HCT116 (cell line): Measurements from ENCODE around the gene UPK2. TPM values are rescaled to one million over a fixed set of nuclear protein-coding genes. Genes with fewer than 3 reads are reported as not detected.

ENCODE experiments used
- ATAC-seq: fragments of 200-7000 bp; cut with Tn5 transposase; 2 replicates; pipeline ENCODE4 v1.9.1; 2020; ENCODE audit warnings: mild to moderate bottlenecking, moderate library complexity
- BruUV-seq: library from RNA; stranded (reverse); fragments of 400-500 nt; replicated peaks from 2 replicates; lab custom pipeline; 2021; lab: Mats Ljungman, UMichigan
- CTCF ChIA-PET: fragments of 300-600 bp; sonication (Branson Sonifier 250); formaldehyde crosslinking; loops from one replicate; lab custom pipeline; 2021; ENCODE audit warnings: antibody characterized with exemption; lab: Charles Lee
- POLR2A ChIA-PET: fragments of 300-600, 350-600 bp; sonication (Branson Sonifier 250); formaldehyde crosslinking; loops from one replicate; lab custom pipeline; 2021; ENCODE audit warnings: antibody characterized with exemption; lab: Charles Lee
- RAD21 ChIA-PET, 2 experiments: fragments of 300-600 bp; sonication (Branson Sonifier 250); formaldehyde crosslinking; loops; one replicate each; lab custom pipeline; 2023; ENCODE audit warnings: low total read pairs in 2 of 2; ENCODE audit not compliant: uncharacterized antibody in 2 of 2, unreplicated experiment in 2 of 2, low non-redundant PET in 1 of 2; lab: Charles Lee
- DNase-seq: peaks from one replicate; pipeline ENCODE4 v3.0.0-alpha.2; 2010; ENCODE audit warnings: low read depth, low spot score
- H2AFZ ChIP-seq: fragments of 200-600 bp; shearing (Covaris generic), sonication (generic); 2 replicates; pipeline ENCODE4 v1.6.1; 2017; ENCODE audit warnings: low read depth, mixed run types, mixed read lengths, antibody characterized with exemption, low read length; ENCODE audit not compliant: poor library complexity, severe bottlenecking
- H3K27ac ChIP-seq: 2 replicates; pipeline ENCODE4 v1.5.1; 2012; ENCODE audit warnings: low read depth, low read length
- H3K27me3 ChIP-seq: fragments of 200-600 bp; sonication (generic); 2 replicates; pipeline ENCODE4 v1.6.1; 2016; ENCODE audit warnings: mixed run types, low read length, mixed read lengths; ENCODE audit not compliant: insufficient read depth
- H3K36me3 ChIP-seq, 2 experiments: fragments of 200-500 bp in 1 of 2; fragments of 200-600 bp in 1 of 2; sonication (Bioruptor generic) in 1 of 2; sonication (generic) in 1 of 2; 2 replicates each; pipeline versions ENCODE4 v1.5.1 to v1.6.1; 2014 to 2016; ENCODE audit warnings: low read length in 2 of 2, inconsistent platforms in 1 of 2, mixed read lengths in 1 of 2, mixed run types in 1 of 2; ENCODE audit not compliant: insufficient read depth in 2 of 2, control insufficient read depth in 1 of 2
- H3K4me1 ChIP-seq, 2 experiments: fragments of 200-600 bp in 1 of 2; sonication (generic) in 1 of 2; 2 replicates each; pipeline versions ENCODE4 v1.5.1 to v1.6.1; 2012 to 2017; ENCODE audit warnings: low read length in 2 of 2, inconsistent platforms in 1 of 2, mild to moderate bottlenecking in 1 of 2, mixed read lengths in 1 of 2, mixed run types in 1 of 2, moderate library complexity in 1 of 2; ENCODE audit not compliant: insufficient read depth in 2 of 2, control insufficient read depth in 1 of 2
- H3K4me2 ChIP-seq: fragments of 200-600 bp; sonication (generic); 2 replicates; pipeline ENCODE4 v1.6.1; 2017; ENCODE audit warnings: mixed run types, low read length, mixed read lengths
- H3K4me3 ChIP-seq, 2 experiments: fragments of 200-600 bp in 1 of 2; sonication (generic) in 1 of 2; replicated peaks in 1 of 2; 2 replicates each; pipeline ENCODE4 v1.5.1; 2011 to 2016; ENCODE audit warnings: low read length in 2 of 2, control low read depth in 1 of 2, low read depth in 1 of 2, mild to moderate bottlenecking in 1 of 2, mixed read lengths in 1 of 2, mixed run types in 1 of 2
- H3K79me2 ChIP-seq: fragments of 200-600 bp; sonication (generic); 2 replicates; pipeline ENCODE4 v1.6.1; 2017; ENCODE audit warnings: mild to moderate bottlenecking, mixed run types, low read length, moderate library complexity, mixed read lengths; ENCODE audit not compliant: insufficient read depth
- H3K9ac ChIP-seq: fragments of 200-600 bp; sonication (generic); 2 replicates; pipeline ENCODE4 v1.6.1; 2016; ENCODE audit warnings: low read length, mixed read lengths
- H3K9me2 ChIP-seq: fragments of 200-600 bp; sonication (generic), shearing (Covaris generic); 2 replicates; pipeline ENCODE4 v1.6.1; 2017; ENCODE audit warnings: mixed run types, mild to moderate bottlenecking, moderate library complexity; ENCODE audit not compliant: insufficient read depth
- H3K9me3 ChIP-seq, 2 experiments: fragments of 200-500 bp in 1 of 2; fragments of 200-600 bp in 1 of 2; sonication (Bioruptor generic) in 1 of 2; sonication (generic) in 1 of 2; 2 replicates each; pipeline ENCODE4 v1.6.1; 2014 to 2017; ENCODE audit warnings: low read length in 2 of 2, mixed read lengths in 2 of 2, inconsistent platforms in 1 of 2, low read depth in 1 of 2, mild to moderate bottlenecking in 1 of 2, mixed run types in 1 of 2, moderate library complexity in 1 of 2; ENCODE audit not compliant: control insufficient read depth in 1 of 2, insufficient read depth in 1 of 2
- H4K20me1 ChIP-seq: fragments of 200-600 bp; sonication (generic), shearing (Covaris generic); 2 replicates; pipeline ENCODE4 v1.6.1; 2017; ENCODE audit warnings: mixed run types, mild to moderate bottlenecking, moderate library complexity; ENCODE audit not compliant: insufficient read depth
- CBX3 ChIP-seq: IDR thresholded peaks from 2 replicates; pipeline ENCODE4 v1.6.1; 2012; ENCODE audit warnings: low read depth
- CEBPB ChIP-seq: IDR thresholded peaks from 2 replicates; pipeline ENCODE4 v1.6.1; 2012; ENCODE audit warnings: low read depth
- CTCF ChIP-seq, 3 experiments: fragments of 200-600 bp in 1 of 3; sonication (generic) in 1 of 3; IDR thresholded peaks in 2 of 3; conservative IDR thresholded peaks in 1 of 3; 2 replicates each; pipeline ENCODE4 v1.5.1; 2012 to 2017; ENCODE audit warnings: low read depth in 2 of 3, low read length in 2 of 3, antibody characterized with exemption in 1 of 3, borderline replicate concordance in 1 of 3, control low read depth in 1 of 3, mild to moderate bottlenecking in 1 of 3, mixed read lengths in 1 of 3, mixed run types in 1 of 3, moderate library complexity in 1 of 3; ENCODE audit not compliant: insufficient read depth in 1 of 3
- EZH2 ChIP-seq: fragments of 200-600 bp; sonication (generic); IDR thresholded peaks from 2 replicates; pipeline ENCODE4 v1.6.1; 2017; ENCODE audit warnings: antibody characterized with exemption, mixed run types
- POLR2AphosphoS5 ChIP-seq: IDR thresholded peaks from 2 replicates; pipeline ENCODE4 v1.6.1; 2011; ENCODE audit warnings: mild to moderate bottlenecking, low read depth, low read length, moderate library complexity
- YY1 ChIP-seq: IDR thresholded peaks from 2 replicates; pipeline ENCODE4 v1.6.1; 2011; ENCODE audit warnings: low read length, low read depth, moderate library complexity, mild to moderate bottlenecking; ENCODE audit not compliant: insufficient replicate concordance; ENCODE audit errors: extremely low read depth
- intact Hi-C: fragments of 100-400 bp; cut with micrococcal nuclease; formaldehyde crosslinking; loops from 2 replicates; pipeline ENCODE4 v1.10.0; 2022
- total RNA-seq: library from RNA; stranded (reverse); gene quantifications from one replicate; pipeline ENCODE4 v1.2.1, GENCODE V29; 2021; ENCODE audit not compliant: unreplicated experiment

UPK2 gene
- total RNA-seq, 1 experiment from 2014 or later = 0.42 TPM

DNA sequence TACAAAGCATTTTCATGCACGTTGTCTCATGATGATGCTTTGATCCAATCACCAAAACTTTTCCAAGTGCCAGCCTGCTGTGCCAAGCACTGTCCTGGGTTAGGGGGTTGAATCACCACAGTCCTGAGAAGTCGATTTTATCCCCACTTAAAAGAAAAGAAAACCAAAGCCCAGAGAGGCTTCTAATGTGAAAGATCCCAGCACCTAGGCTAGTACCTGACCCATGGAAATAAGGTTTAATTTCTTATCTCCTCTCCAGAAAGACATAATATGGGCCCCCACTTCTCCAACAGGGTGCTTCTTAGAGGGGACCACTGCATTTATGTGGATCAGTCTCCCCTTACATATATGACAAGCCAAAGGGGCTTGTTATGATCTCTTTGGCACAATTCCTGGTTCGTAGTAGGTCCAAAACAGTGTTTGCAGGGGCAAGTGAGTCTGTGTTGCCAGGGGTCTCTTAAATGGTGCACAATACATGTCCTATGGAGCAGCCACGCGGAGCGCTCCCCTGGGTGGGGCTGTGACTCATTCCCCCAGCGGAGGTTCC lies 28.5 kb upstream of the UPK2 start:
- H3K27ac ChIP-seq = peak overlapping the region; percentile 100
- DNase-seq (no peak), ATAC-seq (no peak)
- no peaks in the 10 kb centered on the region for H3K27me3 ChIP-seq
- no peaks in the 10 kb centered on the region for H4K20me1 ChIP-seq
- H2AFZ ChIP-seq = no peak overlapping the region
- no peaks in the 10 kb centered on the region for H3K9me3 ChIP-seq
- H3K4me1 ChIP-seq = peaks cover 46 to 82% of the 10 kb centered on the region in 2 experiments
- BruUV-seq = no TSS peak
- peak overlapping the region; percentile 95 for H3K9ac ChIP-seq
- H3K79me2 ChIP-seq = peaks cover 29% of the 10 kb centered on the region
- intact Hi-C loops = loop anchor here (1.0 to 2.0 kb wide), 3 partner anchors 15 to 137 kb away; partner anchors contain the start of gene DDX6
- peak overlapping the region; percentile 73 to 75 for H3K4me3 ChIP-seq
- POLR2A ChIA-PET = interaction anchor here (1.1 to 1.7 kb wide), 3 partner anchors 11 to 135 kb away, joined by 3 to 6 read pairs (median 5); no protein-coding TSS in a partner anchor
- H3K36me3 ChIP-seq = no peaks in the 10 kb centered on the region; a peak in 1 of 4 replicates
- no peaks in the 10 kb centered on the region for H3K9me2 ChIP-seq
- CTCF ChIA-PET = interaction anchor here (0.6 to 6.6 kb wide), 7 partner anchors 9 to 238 kb away, joined by 3 to 150 read pairs (median 6); no protein-coding TSS in a partner anchor
- RAD21 ChIA-PET = interaction anchor here (0.6 to 1.3 kb wide), 7 partner anchors 10 to 238 kb away, joined by 3 to 13 read pairs (median 4); no protein-coding TSS in a partner anchor
- no peak for TF ChIP-seq CBX3
- peak overlapping the region; percentile 100 for H3K4me2 ChIP-seq

DNA sequence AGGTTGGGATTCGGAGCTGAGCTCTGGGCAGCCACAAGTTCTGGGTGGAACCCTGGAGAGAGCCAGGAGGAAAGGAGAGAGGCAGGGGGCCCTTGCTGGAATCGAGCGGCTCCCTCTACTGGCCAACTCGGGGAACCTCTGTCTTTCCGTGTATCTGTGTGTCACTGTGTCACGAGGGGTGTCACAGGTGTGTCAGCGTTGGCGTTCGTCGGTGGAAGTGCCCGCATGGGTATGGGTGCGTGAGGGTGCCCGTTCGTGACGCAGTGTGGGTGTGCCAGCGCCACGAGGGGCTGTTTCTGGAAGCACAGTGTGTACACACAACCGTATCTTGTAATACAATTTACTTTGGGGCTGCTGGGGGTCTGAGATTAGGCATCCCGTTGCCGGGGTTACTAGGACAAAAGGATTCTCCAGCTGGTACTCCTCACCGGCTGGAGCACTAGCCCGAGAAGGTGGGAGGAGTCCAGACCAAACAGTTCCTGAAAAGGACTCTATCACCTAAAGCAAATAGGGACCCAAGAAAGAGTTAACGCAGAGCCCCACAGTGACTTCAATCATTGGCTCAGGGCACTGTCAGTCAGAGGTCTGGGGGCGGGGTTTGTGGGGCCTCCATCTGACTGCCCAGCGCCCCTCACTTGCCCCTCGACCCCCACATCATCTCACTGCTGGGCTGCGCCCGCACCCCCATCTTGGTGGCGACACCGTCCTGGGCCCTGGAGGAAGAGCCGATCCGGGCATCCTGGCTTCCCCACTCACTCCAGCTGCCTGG lies 27.8 kb upstream of the UPK2 start:
- Histone ChIP-seq H4K20me1 (no peaks in the 10 kb centered on the region), H3K9ac (peak overlapping the region; percentile 95), H3K27ac (peak overlapping the region; percentile 100), H3K4me2 (peak overlapping the region; percentile 100), H3K27me3 (no peaks in the 10 kb centered on the region), H3K9me3 (no peaks in the 10 kb centered on the region), H3K4me1 (peaks cover 42 to 82% of the 10 kb centered on the region in 2 experiments), H3K36me3 (no peaks in the 10 kb centered on the region; a peak in 1 of 4 replicates), H3K79me2 (peaks cover 22% of the 10 kb centered on the region), H3K4me3 (peak overlapping the region; percentile 73 to 75), H3K9me2 (no peaks in the 10 kb centered on the region), H2AFZ (no peak overlapping the region)
- intact Hi-C loops = loop anchor here (1.0 to 2.0 kb wide), 3 partner anchors 16 to 137 kb away; partner anchors contain the start of gene DDX6
- no TSS peak for BruUV-seq
- ChIA-PET POLR2A (interaction anchor here (1.1 to 1.7 kb wide), 4 partner anchors 11 to 136 kb away, joined by 3 to 6 read pairs (median 4); no protein-coding TSS in a partner anchor), CTCF (interaction anchor here (0.6 to 6.6 kb wide), 7 partner anchors 10 to 238 kb away, joined by 3 to 150 read pairs (median 6); no protein-coding TSS in a partner anchor), RAD21 (interaction anchor here (0.6 to 1.3 kb wide), 7 partner anchors 11 to 238 kb away, joined by 3 to 13 read pairs (median 4); no protein-coding TSS in a partner anchor)
- ATAC-seq (peak; percentile 68), DNase-seq (peak; percentile 96)
- TF ChIP-seq CEBPB (no peak), POLR2AphosphoS5 (peak; percentile 13; the same call in 1 of the 2 replicates), YY1 (peak; percentile 65), EZH2 (no peak), CTCF (IDR thresholded peaks at IDR 0.05 in 2 of 3, conservative IDR thresholded peaks at IDR 0.05 in 1 of 3; ENCODE audit: borderline replicate concordance in 1 of 3, insufficient read depth in 1 of 3, low read depth in 2 of 3, low read length in 2 of 3) (peak in 2 of 3 experiments; percentile 92 to 95; a peak in 4 of 6 replicates)
